A549 (cell line): ENCODE data around the gene APP. TPM values are rescaled to one million over a fixed set of nuclear protein-coding genes. Genes with fewer than 3 reads are reported as not detected.

Experiments
- ATAC-seq, 2 experiments: fragments of 200-7000 bp in 1 of 2; fragments of >200 bp in 1 of 2; cut with Nextera tagmentation in 1 of 2; cut with Tn5 transposase in 1 of 2; 3 replicates each; pipeline versions ENCODE4 v1.8.0 to v1.9.1; 2018 to 2020; ENCODE audit warnings: mild to moderate bottlenecking in 1 of 2, moderate library complexity in 1 of 2
- CTCF ChIA-PET: fragments of 300-600 bp; sonication (Branson Sonifier 250); formaldehyde crosslinking; extraction: SDS; loops from one replicate; lab custom pipeline; 2021; ENCODE audit warnings: antibody characterized with exemption, inconsistent platforms; lab: Yijun Ruan, JAX
- POLR2A ChIA-PET: fragments of 350-600 bp; formaldehyde crosslinking; extraction: SDS; loops from one replicate; lab custom pipeline; 2021; ENCODE audit warnings: antibody characterized with exemption, inconsistent platforms; lab: Yijun Ruan, JAX
- DNase-seq, 2 experiments: peaks; one replicate each; pipeline versions ENCODE4 v3.0.0 to v3.0.0-alpha.2; 2011 to 2016; ENCODE audit warnings: low read depth in 1 of 2, low spot score in 1 of 2
- FAIRE-seq: peaks from 2 replicates; lab custom pipeline; 2011; peaks lifted over from hg19 to GRCh38; lab: Jason Lieb, UNC
- H3K27ac ChIP-seq, 2 experiments: fragments of >200 bp; sonication (Bioruptor Twin); formaldehyde crosslinking; 3 replicates each; pipeline ENCODE4 v1.5.1; 2016 to 2017
- H3K4me1 ChIP-seq: fragments of >200 bp; sonication (Bioruptor Twin); formaldehyde crosslinking; 3 replicates; pipeline ENCODE4 v1.6.1; 2016
- H3K4me2 ChIP-seq: fragments of >200 bp; sonication (Bioruptor Twin); formaldehyde crosslinking; 3 replicates; pipeline ENCODE4 v1.6.1; 2016
- H3K4me3 ChIP-seq: fragments of >200 bp; sonication (Bioruptor Twin); formaldehyde crosslinking; 3 replicates; pipeline ENCODE4 v1.5.1; 2016
- H3K9me3 ChIP-seq: fragments of >200 bp; sonication (Bioruptor Twin); formaldehyde crosslinking; 3 replicates; pipeline ENCODE4 v1.6.1; 2016
- BHLHE40 ChIP-seq: IDR thresholded peaks from 2 replicates; pipeline ENCODE4 v1.6.1; 2012; ENCODE audit warnings: low read depth, low read length, inconsistent platforms
- CBX8 ChIP-seq: fragments of 200-600 bp; sonication (generic); IDR thresholded peaks from 2 replicates; pipeline ENCODE4 v1.6.1; 2016
- CHD4 ChIP-seq: fragments of 200-600 bp; sonication (generic); IDR thresholded peaks from 2 replicates; pipeline ENCODE4 v1.6.1; 2016; ENCODE audit warnings: antibody characterized with exemption, mild to moderate bottlenecking, borderline replicate concordance
- EHF ChIP-seq: fragments of 250-450 bp; sonication (Bioruptor Pico); IDR thresholded peaks from 2 replicates; pipeline ENCODE4 v1.5.0; 2020; ENCODE audit warnings: mild to moderate bottlenecking
- EHMT2 ChIP-seq: fragments of 200-600 bp; sonication (generic); IDR thresholded peaks from 2 replicates; pipeline ENCODE4 v1.6.1; 2016; ENCODE audit warnings: antibody characterized with exemption, low read depth, mild to moderate bottlenecking, moderate library complexity
- FOSL2 ChIP-seq, 2 experiments: fragments of 450-650 bp in 1 of 2; fragments of >200 bp in 1 of 2; sonication (Bioruptor Twin) in 1 of 2; formaldehyde crosslinking; IDR thresholded peaks; 2 replicates each; pipeline versions ENCODE4 v1.5.0 to v1.6.1; 2016 to 2020; ENCODE audit warnings: mild to moderate bottlenecking in 1 of 2, moderate library complexity in 1 of 2
- HDAC2 ChIP-seq: fragments of 200-600 bp; sonication (generic); IDR thresholded peaks from 2 replicates; pipeline ENCODE4 v1.6.1; 2016
- HOXB13 ChIP-seq: fragments of 250-450 bp; sonication (Bioruptor Pico); IDR thresholded peaks from 2 replicates; pipeline ENCODE4 v1.5.0; 2020; ENCODE audit warnings: low read depth, mild to moderate bottlenecking, moderate library complexity
- NR3C1 ChIP-seq: fragments of >200 bp; sonication (Bioruptor Twin); formaldehyde crosslinking; IDR thresholded peaks from 3 replicates; pipeline ENCODE4 v1.6.1; 2017
- PHF8 ChIP-seq: fragments of 200-600 bp; sonication (generic); IDR thresholded peaks from 2 replicates; pipeline ENCODE4 v1.6.1; 2016; ENCODE audit warnings: low read depth, mild to moderate bottlenecking, antibody characterized with exemption, moderate library complexity, borderline replicate concordance
- POLR2A ChIP-seq: IDR thresholded peaks from 2 replicates; pipeline ENCODE4 v1.6.1; 2012; ENCODE audit warnings: mild to moderate bottlenecking, low read length
- RFX5 ChIP-seq: fragments of 450-650 bp; IDR thresholded peaks from 2 replicates; pipeline ENCODE4 v1.7.1; 2014; ENCODE audit warnings: antibody characterized with exemption, mild to moderate bottlenecking, moderate library complexity
- RNF2 ChIP-seq: fragments of 200-600 bp; sonication (generic); IDR thresholded peaks from 2 replicates; pipeline ENCODE4 v1.6.1; 2016; ENCODE audit warnings: low read depth, mild to moderate bottlenecking, antibody characterized with exemption, moderate library complexity, borderline replicate concordance
- SREBF2 ChIP-seq: fragments of 450-650 bp; IDR thresholded peaks from 2 replicates; pipeline ENCODE4 v1.6.1; 2014; ENCODE audit warnings: mild to moderate bottlenecking, moderate library complexity
- TFCP2L1 ChIP-seq: fragments of 250-450 bp; sonication (Bioruptor Pico); IDR thresholded peaks from 2 replicates; pipeline ENCODE4 v1.5.0; 2021; ENCODE audit warnings: mild to moderate bottlenecking
- WGBS: methylation state at CpG from one replicate; pipeline ENCODE4 v1.1.6; 2017; ENCODE audit errors: missing lambda C conversion rate; 5-methylcytosine and 5-hydroxymethylcytosine counted together
- polyA plus RNA-seq, 4 experiments: library from polyadenylated mRNA; depleted of rRNA in 3 of 4; stranded (reverse); fragments of >200 nt; fragmentation: RNase III in 1 of 4; extraction: RNeasy Plus Mini Kit Qiagen cat#74134 plus additional on column Dnase treatment in 1 of 4; gene quantifications; 2 replicates in 3 of 4; 3 replicates in 1 of 4; pipeline ENCODE4 v1.2.3, GENCODE V29; 2011 to 2017
- TF ChIP-seq, protein P1 (sequence below): fragments of 450-650 bp; IDR thresholded peaks from 2 replicates; pipeline ENCODE4 v1.6.1; 2014; ENCODE audit warnings: antibody characterized with exemption
- TF ChIP-seq, protein P2 (sequence below): fragments of 250-450 bp; sonication (Bioruptor Pico); IDR thresholded peaks from 2 replicates; pipeline ENCODE4 v1.5.0; 2020; ENCODE audit warnings: low read depth, mild to moderate bottlenecking, moderate library complexity
- TF ChIP-seq, protein P3 (sequence below): IDR thresholded peaks from 2 replicates; pipeline ENCODE4 v1.6.1; 2012
- TF ChIP-seq, protein P4 (sequence below): IDR thresholded peaks from 2 replicates; pipeline ENCODE4 v1.6.1; 2012
- TF ChIP-seq, protein P5 (sequence below): fragments of 150-350 bp; IDR thresholded peaks from 2 replicates; pipeline ENCODE4 v1.6.1; 2014; ENCODE audit warnings: low read depth, mild to moderate bottlenecking, low read length

The APP gene
- polyA plus RNA-seq, 2 of the 4 experiments (the other 2 are of a cell fraction): 540 to 565 TPM

- peak; percentile 74 to 78; a peak in 5 of 6 replicates for ATAC-seq
- ChIA-PET POLR2A (no interaction called here), CTCF (interaction anchor here (0.6 kb wide), 1 partner anchor 201 kb away, joined by 3 read pairs; no protein-coding TSS in a partner anchor)
- H3K4me2 ChIP-seq: peak overlapping the region; percentile 55
- FAIRE-seq: no peak
- peak; percentile 3 to 15 for DNase-seq
- H3K9me3 ChIP-seq: no peaks in the 10 kb centered on the region
- H3K27ac ChIP-seq: peak overlapping the region in 1 of 2 experiments; percentile 54; a peak in 2 of 6 replicates
- TF ChIP-seq TFCP2L1 (CRISPR knock-in tag) (no peak), FOSL2 (IDR thresholded peaks at IDR 0.05) (peak; percentile 5; the same call in 1 of the 2 replicates), FOSL2 (CRISPR knock-in tag; IDR thresholded peaks at IDR 0.05) (0 out of 2 replicates have a peak, but pooled peaks have one; percentile 4)
- H3K4me1 ChIP-seq: peaks cover 19% of the 10 kb centered on the region
- WGBS: 18% methylated on average over 5 of the region's 5 CpGs
- no peak overlapping the region for H3K4me3 ChIP-seq
Observed at GRCh38 chr21:25963181-25963580, 207.4 kb downstream of the APP start.

GRCh38 chr21:25961042-25961441, 209.5 kb downstream of the APP start:
- FAIRE-seq (no peak), DNase-seq (no peak), ATAC-seq (no peak)
- Histone ChIP-seq H3K4me3 (no peak overlapping the region), H3K27ac (no peak overlapping the region), H3K9me3 (no peaks in the 10 kb centered on the region), H3K4me2 (no peak overlapping the region)
- ChIA-PET CTCF (no interaction called here), POLR2A (no interaction called here)
- 91% methylated on average over 3 of the region's 3 CpGs for WGBS
- TF ChIP-seq, protein P1, sequence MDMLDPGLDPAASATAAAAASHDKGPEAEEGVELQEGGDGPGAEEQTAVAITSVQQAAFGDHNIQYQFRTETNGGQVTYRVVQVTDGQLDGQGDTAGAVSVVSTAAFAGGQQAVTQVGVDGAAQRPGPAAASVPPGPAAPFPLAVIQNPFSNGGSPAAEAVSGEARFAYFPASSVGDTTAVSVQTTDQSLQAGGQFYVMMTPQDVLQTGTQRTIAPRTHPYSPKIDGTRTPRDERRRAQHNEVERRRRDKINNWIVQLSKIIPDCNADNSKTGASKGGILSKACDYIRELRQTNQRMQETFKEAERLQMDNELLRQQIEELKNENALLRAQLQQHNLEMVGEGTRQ: no peak
- TF ChIP-seq TFCP2L1 (CRISPR knock-in tag) (no peak), RFX5 (no peak), CHD4 (no peak), RNF2 (no peak)
- TF ChIP-seq, protein P2, sequence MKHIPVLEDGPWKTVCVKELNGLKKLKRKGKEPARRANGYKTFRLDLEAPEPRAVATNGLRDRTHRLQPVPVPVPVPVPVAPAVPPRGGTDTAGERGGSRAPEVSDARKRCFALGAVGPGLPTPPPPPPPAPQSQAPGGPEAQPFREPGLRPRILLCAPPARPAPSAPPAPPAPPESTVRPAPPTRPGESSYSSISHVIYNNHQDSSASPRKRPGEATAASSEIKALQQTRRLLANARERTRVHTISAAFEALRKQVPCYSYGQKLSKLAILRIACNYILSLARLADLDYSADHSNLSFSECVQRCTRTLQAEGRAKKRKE (CRISPR knock-in tag): no peak
- TF ChIP-seq, all 56 proteins: peak for 0
- H3K4me1 ChIP-seq: peaks cover 22% of the 10 kb centered on the region

GRCh38 chr21:25960402-25960801, 210.2 kb downstream of the APP start:
- H3K4me1 ChIP-seq: peaks cover 22% of the 10 kb centered on the region
- H3K4me3 ChIP-seq: no peak overlapping the region
- POLR2A ChIA-PET: no interaction called here
- H3K9me3 ChIP-seq: no peaks in the 10 kb centered on the region
- FAIRE-seq (no peak), DNase-seq (no peak)
- 93% methylated on average over 4 of the region's 4 CpGs for WGBS
- H3K4me2 ChIP-seq: no peak overlapping the region
- TF ChIP-seq EHMT2: no peak
- no peak for TF ChIP-seq EHF
- TF ChIP-seq, protein P3, sequence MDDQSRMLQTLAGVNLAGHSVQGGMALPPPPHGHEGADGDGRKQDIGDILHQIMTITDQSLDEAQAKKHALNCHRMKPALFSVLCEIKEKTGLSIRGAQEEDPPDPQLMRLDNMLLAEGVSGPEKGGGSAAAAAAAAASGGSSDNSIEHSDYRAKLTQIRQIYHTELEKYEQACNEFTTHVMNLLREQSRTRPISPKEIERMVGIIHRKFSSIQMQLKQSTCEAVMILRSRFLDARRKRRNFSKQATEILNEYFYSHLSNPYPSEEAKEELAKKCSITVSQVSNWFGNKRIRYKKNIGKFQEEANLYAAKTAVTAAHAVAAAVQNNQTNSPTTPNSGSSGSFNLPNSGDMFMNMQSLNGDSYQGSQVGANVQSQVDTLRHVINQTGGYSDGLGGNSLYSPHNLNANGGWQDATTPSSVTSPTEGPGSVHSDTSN: no peak
- TF ChIP-seq, protein P4, sequence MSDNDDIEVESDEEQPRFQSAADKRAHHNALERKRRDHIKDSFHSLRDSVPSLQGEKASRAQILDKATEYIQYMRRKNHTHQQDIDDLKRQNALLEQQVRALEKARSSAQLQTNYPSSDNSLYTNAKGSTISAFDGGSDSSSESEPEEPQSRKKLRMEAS: no peak
- TF ChIP-seq HOXB13 (CRISPR knock-in tag): no peak
- TF ChIP-seq PHF8: no peak
- TF ChIP-seq, protein P5, sequence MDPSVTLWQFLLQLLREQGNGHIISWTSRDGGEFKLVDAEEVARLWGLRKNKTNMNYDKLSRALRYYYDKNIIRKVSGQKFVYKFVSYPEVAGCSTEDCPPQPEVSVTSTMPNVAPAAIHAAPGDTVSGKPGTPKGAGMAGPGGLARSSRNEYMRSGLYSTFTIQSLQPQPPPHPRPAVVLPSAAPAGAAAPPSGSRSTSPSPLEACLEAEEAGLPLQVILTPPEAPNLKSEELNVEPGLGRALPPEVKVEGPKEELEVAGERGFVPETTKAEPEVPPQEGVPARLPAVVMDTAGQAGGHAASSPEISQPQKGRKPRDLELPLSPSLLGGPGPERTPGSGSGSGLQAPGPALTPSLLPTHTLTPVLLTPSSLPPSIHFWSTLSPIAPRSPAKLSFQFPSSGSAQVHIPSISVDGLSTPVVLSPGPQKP: no peak
- no peak for TF ChIP-seq POLR2A
- no peak for TF ChIP-seq CBX8
- no peak for TF ChIP-seq BHLHE40
- TF ChIP-seq, protein P2 (CRISPR knock-in tag): no peak
- no peak for TF ChIP-seq SREBF2
- no peak for TF ChIP-seq HDAC2
- TF ChIP-seq NR3C1: no peak
- TF ChIP-seq, all 56 proteins: peak for 0
- CTCF ChIA-PET: no interaction called here
- H3K27ac ChIP-seq: no peak overlapping the region
- no peak for ATAC-seq
